Kidney (tissue), 22 donors: ENCODE results near the gene STXBP1. TPM values are rescaled to one million over a fixed set of nuclear protein-coding genes. Genes with fewer than 3 reads are reported as not detected.

Source experiments
- DNase-seq, 5 donors: peaks; one replicate each; pipeline ENCODE4 v3.0.0-alpha.2; 2013 to 2020
- FAIRE-seq: peaks from 2 replicates; lab custom pipeline; 2012; peaks lifted over from hg19 to GRCh38; lab: Jason Lieb, UNC
- H3K27ac ChIP-seq, 2 donors: one replicate each; pipeline ENCODE4 v1.7.0; 2013; ENCODE audit warnings: low read depth in 2 of 2, low read length in 2 of 2, inconsistent platforms in 1 of 2
- H3K27me3 ChIP-seq: one replicate; pipeline ENCODE4 v1.7.1; 2013; ENCODE audit warnings: low read length, inconsistent platforms; ENCODE audit not compliant: control insufficient read depth, insufficient read depth
- H3K36me3 ChIP-seq, 3 donors: one replicate each; pipeline versions ENCODE4 v1.7.0 to v1.7.1; 2013; ENCODE audit warnings: low read length in 3 of 3, control low read depth in 1 of 3, inconsistent platforms in 1 of 3; ENCODE audit not compliant: insufficient read depth in 3 of 3, control insufficient read depth in 2 of 3
- H3K4me1 ChIP-seq, 3 donors: one replicate each; pipeline versions ENCODE4 v1.7.0 to v1.7.1; 2013; ENCODE audit warnings: low read length in 3 of 3, inconsistent platforms in 1 of 3, low read depth in 1 of 3; ENCODE audit not compliant: control insufficient read depth in 2 of 3, insufficient read depth in 2 of 3
- H3K4me3 ChIP-seq, 3 donors: one replicate each; pipeline versions ENCODE4 v1.7.0 to v1.8.1; 2013; ENCODE audit warnings: low read length in 3 of 3, control low read depth in 1 of 3, inconsistent platforms in 1 of 3
- H3K9ac ChIP-seq, 3 donors: one replicate each; pipeline versions ENCODE4 v1.7.0 to v1.7.1; 2013; ENCODE audit warnings: low read length in 3 of 3, control low read depth in 1 of 3, inconsistent platforms in 1 of 3
- H3K9me3 ChIP-seq, 3 donors: one replicate each; pipeline versions ENCODE4 v1.7.0 to v1.7.1; 2013; ENCODE audit warnings: low read length in 3 of 3, control low read depth in 1 of 3, inconsistent platforms in 1 of 3; ENCODE audit not compliant: control insufficient read depth in 2 of 3, insufficient read depth in 1 of 3
- intact Hi-C: fragments of 100-400 bp; cut with DNase I; formaldehyde crosslinking; loops from one replicate; pipeline ENCODE4 v1.11.1; 2022
- long read RNA-seq, 10 donors: library from polyadenylated mRNA in 1 of 10; unstranded in 1 of 10; transcript quantifications; one replicate each; pipeline ENCODE4 v2.0.0 and lab custom pipeline, GENCODE V29; 2021 to 2026
- polyA plus RNA-seq: library from polyadenylated mRNA; stranded (reverse); fragments of 350-450 nt; fragmentation: Illumina TruSeq; extraction: RNeasy Lipid Tissue Mini Kit (QIAGEN cat#74804); gene quantifications from one replicate; pipeline ENCODE4 v1.2.3, GENCODE V29; 2014; ENCODE audit warnings: low read depth, low replicate concordance; ENCODE audit not compliant: insufficient read depth
- total RNA-seq: library from RNA; stranded (reverse); fragmentation: NEBNext Ultra II Directional; extraction: Animal tissue kit (Norgen Biotek cat#: 25700); gene quantifications from one replicate; pipeline ENCODE4 v1.2.1, GENCODE V29; 2021
- TF ChIP-seq, protein P1 (sequence below): IDR thresholded peaks from 3 replicates; pipeline ENCODE4 v1.5.1; 2012; ENCODE audit warnings: mild to moderate bottlenecking, moderate library complexity, borderline replicate concordance; ENCODE audit not compliant: insufficient read depth; ENCODE audit errors: extremely low read depth
- donor health status: control.
- donor health status: control.
- donor health status: control.
- donor health status: control.
- donor health status: control.
- donor health status: DM: yes; HTN: yes; CAD: no.
- donor health status: Normal renal cell carcinoma (clear cell type).

The STXBP1 gene
- total RNA-seq (32.8 TPM), polyA plus RNA-seq (14.3 TPM)
- long read RNA-seq, donor 1, transcript STXBP1-212 (1 exons, 2,582 nt): major isoform, 9 of 10 reads
- long read RNA-seq, donor 1, partial matches to known transcripts: 0 of 10 reads
- long read RNA-seq, donor 1, other reads (novel, unspliced or antisense): 0 of 10 reads
- long read RNA-seq, donor 2, transcript STXBP1-212 (1 exons, 2,582 nt): major isoform, 12 of 16 reads
- long read RNA-seq, donor 2, partial matches to known transcripts: 0 of 16 reads
- long read RNA-seq, donor 2, other reads (novel, unspliced or antisense): 0 of 16 reads
- long read RNA-seq, donor 3, transcript STXBP1-212 (1 exons, 2,582 nt): major isoform, 13 of 62 reads
- long read RNA-seq, donor 3, partial matches to known transcripts: 46 of 62 reads
- long read RNA-seq, donor 3, other reads (novel, unspliced or antisense): 0 of 62 reads
- long read RNA-seq, donor 4, transcript STXBP1-212 (1 exons, 2,582 nt): major isoform, 6 of 7 reads
- long read RNA-seq, donor 4, partial matches to known transcripts: 0 of 7 reads
- long read RNA-seq, donor 4, other reads (novel, unspliced or antisense): 0 of 7 reads
- long read RNA-seq, donor 5, partial matches to known transcripts: 0 of 3 reads
- long read RNA-seq, donor 5, other reads (novel, unspliced or antisense): 0 of 3 reads
- long read RNA-seq, donor 6, partial matches to known transcripts: 0 of 2 reads
- long read RNA-seq, donor 6, other reads (novel, unspliced or antisense): 0 of 2 reads
- long read RNA-seq, donor 7, partial matches to known transcripts: 5 of 9 reads
- long read RNA-seq, donor 7, other reads (novel, unspliced or antisense): 2 of 9 reads
- long read RNA-seq, donor 8, transcript STXBP1-212 (1 exons, 2,582 nt): major isoform, 11 of 13 reads
- long read RNA-seq, donor 8, partial matches to known transcripts: 0 of 13 reads
- long read RNA-seq, donor 8, other reads (novel, unspliced or antisense): 0 of 13 reads
- long read RNA-seq, donor 9, transcript STXBP1-212 (1 exons, 2,582 nt): major isoform, 7 of 8 reads
- long read RNA-seq, donor 9, partial matches to known transcripts: 0 of 8 reads
- long read RNA-seq, donor 9, other reads (novel, unspliced or antisense): 0 of 8 reads
- long read RNA-seq, donor 10, transcript STXBP1-212 (1 exons, 2,582 nt): major isoform, 16 of 19 reads
- long read RNA-seq, donor 10, partial matches to known transcripts: 0 of 19 reads
- long read RNA-seq, donor 10, other reads (novel, unspliced or antisense): 0 of 19 reads

DNA sequence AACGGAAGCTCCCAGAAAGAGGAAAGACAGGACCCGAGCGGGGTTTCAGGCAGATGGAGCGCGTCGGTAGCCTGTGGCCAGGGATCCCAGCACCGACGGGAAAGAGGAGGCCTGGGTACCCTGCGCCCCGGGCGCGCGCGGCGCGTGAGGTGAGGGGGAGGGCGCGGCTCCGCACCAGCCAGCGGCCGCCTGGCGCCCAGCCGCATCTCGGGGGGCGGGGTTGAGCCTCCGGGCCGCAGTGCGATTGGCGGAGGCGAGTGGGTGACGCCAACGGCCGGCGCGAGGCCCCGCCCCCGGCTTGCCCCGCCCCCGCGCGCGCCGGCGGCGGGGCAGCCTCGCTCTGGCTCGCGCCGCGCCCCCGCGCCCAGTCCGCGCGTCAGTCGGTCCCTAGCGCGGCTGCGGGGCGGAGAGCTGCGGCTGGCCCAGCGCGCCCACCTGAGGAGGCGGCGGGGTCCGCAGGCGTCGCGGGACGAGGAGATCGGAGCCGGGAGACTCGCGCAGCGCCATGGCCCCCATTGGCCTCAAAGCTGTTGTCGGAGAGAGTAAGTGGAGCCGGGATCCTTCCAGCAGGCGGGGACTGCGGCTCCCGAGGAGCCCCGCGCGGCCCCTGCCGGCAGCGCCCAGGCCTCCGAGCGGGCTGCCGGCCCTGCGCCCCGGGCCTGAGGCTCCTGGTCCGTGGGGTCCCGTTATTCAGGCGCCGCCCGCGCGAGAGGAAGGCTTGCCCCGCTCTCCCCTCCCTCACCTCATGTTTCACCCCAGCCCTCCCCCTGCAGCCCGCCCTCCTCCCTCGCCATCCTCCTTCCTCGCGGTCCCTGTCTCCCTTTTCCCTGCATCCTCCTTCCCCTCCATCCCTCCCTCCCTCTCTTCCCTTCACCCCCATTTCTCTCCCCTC lies at the start of gene STXBP1:
Gene STXBP1 (plus strand): TSS at position 379 of the 892 bp plus-strand sequence. CDS start 127 bp downstream, at position 506.
- no peaks in the 10 kb centered on the region for H3K27me3 ChIP-seq
- H3K4me1 ChIP-seq: peaks cover 0 to 14% (median 0%) of the 10 kb centered on the region in 3 donors
- peak within 1 kb of the TSS; percentile 72 to 78 for H3K27ac ChIP-seq
- intact Hi-C loops: no loop called here
- no peaks in the 10 kb centered on the region for H3K9me3 ChIP-seq
- H3K36me3 ChIP-seq: no peaks in the 10 kb centered on the region
- FAIRE-seq (no peak), DNase-seq (peak; percentile 90 to 95 (median 93))
- TF ChIP-seq, protein P1, sequence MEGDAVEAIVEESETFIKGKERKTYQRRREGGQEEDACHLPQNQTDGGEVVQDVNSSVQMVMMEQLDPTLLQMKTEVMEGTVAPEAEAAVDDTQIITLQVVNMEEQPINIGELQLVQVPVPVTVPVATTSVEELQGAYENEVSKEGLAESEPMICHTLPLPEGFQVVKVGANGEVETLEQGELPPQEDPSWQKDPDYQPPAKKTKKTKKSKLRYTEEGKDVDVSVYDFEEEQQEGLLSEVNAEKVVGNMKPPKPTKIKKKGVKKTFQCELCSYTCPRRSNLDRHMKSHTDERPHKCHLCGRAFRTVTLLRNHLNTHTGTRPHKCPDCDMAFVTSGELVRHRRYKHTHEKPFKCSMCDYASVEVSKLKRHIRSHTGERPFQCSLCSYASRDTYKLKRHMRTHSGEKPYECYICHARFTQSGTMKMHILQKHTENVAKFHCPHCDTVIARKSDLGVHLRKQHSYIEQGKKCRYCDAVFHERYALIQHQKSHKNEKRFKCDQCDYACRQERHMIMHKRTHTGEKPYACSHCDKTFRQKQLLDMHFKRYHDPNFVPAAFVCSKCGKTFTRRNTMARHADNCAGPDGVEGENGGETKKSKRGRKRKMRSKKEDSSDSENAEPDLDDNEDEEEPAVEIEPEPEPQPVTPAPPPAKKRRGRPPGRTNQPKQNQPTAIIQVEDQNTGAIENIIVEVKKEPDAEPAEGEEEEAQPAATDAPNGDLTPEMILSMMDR: no peak
- peak within 1 kb of the TSS; percentile 57 to 77 (median 77) for H3K4me3 ChIP-seq
- peak within 1 kb of the TSS; percentile 47 to 62 (median 49) for H3K9ac ChIP-seq

DNA sequence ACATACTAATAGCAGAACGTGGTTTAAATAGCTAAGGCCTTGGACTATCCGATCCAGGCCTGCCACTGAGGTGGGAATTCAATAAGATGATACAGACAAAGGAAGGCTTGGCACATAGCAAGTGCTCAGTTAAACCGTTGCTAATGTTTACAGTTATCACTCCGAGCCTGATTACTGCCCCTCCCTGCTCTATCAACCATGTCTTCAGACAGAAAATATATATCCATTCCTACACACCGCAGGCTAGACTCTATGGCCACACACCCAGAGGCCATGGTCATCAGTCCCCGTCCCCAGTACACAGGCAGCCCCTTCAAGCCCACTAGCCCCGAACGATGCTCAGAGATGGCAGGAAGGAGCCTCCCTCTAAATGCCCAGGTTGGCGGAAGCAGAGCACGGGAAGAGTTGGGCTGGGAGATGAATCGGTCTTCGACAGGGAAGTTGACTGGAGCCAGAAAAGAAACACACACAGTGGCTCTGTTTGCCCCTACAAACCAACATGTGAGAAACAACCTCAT lies 49.7 kb upstream of the STXBP1 start:
- no peak overlapping the region for H3K4me3 ChIP-seq
- FAIRE-seq: no peak

More for the DNA sequence above, 49.7 kb upstream of the STXBP1 start:
- peaks cover 0 to 44% (median 25%) of the 10 kb centered on the region in 3 donors for H3K4me1 ChIP-seq
- peak overlapping the region; percentile 87 to 92 for H3K27ac ChIP-seq
- no peaks in the 10 kb centered on the region for H3K27me3 ChIP-seq
- no peaks in the 10 kb centered on the region for H3K9me3 ChIP-seq
- H3K36me3 ChIP-seq: peaks cover 0 to 8% (median 0%) of the 10 kb centered on the region in 3 donors
- DNase-seq: peak in 1 of 5 donors; percentile 4
- intact Hi-C loops: no loop called here
- H3K9ac ChIP-seq: peak overlapping the region in 1 of 3 donors; percentile 65
- TF ChIP-seq, protein P1: no peak
